ENCODE measurements around the gene PMPCA.
"Not testable (repeated sequence)": the region's sequence is repeated elsewhere in the genome, so short reads cannot be mapped to it uniquely, and the experiment has no call there.

The PMPCA gene

GRCh38 chr9:136395345-136396218, 14.9 kb upstream of the PMPCA start:
- H3K27me3 Mint-ChIP-seq = no peaks in the 10 kb centered on the region

GRCh38 chr9:136396219-136396515, 14.3 kb upstream of the PMPCA start:
- H3K36me3 Mint-ChIP-seq (ENCODE audit: low read depth) = peaks cover 46% of the 10 kb centered on the region
- ATAC-seq = no peak
- no peaks in the 10 kb centered on the region for H3K9me3 Mint-ChIP-seq
- H3K27ac Mint-ChIP-seq = no peak overlapping the region
- DNase-seq = no peak
- peaks cover 15% of the 10 kb centered on the region for H3K4me1 Mint-ChIP-seq
- H3K27me3 Mint-ChIP-seq = no peaks in the 10 kb centered on the region
- no peak overlapping the region for H3K4me3 Mint-ChIP-seq

More at GRCh38 chr9:136395345-136396218, 14.9 kb upstream of the PMPCA start:
- H3K4me1 Mint-ChIP-seq = peaks cover 14% of the 10 kb centered on the region
- no peak overlapping the region for H3K4me3 Mint-ChIP-seq
- peaks cover 43% of the 10 kb centered on the region for H3K36me3 Mint-ChIP-seq (ENCODE audit: low read depth)
- no peaks in the 10 kb centered on the region for H3K9me3 Mint-ChIP-seq
- no peak overlapping the region for H3K27ac Mint-ChIP-seq
- ATAC-seq = no peak
- no peak for DNase-seq

DNA sequence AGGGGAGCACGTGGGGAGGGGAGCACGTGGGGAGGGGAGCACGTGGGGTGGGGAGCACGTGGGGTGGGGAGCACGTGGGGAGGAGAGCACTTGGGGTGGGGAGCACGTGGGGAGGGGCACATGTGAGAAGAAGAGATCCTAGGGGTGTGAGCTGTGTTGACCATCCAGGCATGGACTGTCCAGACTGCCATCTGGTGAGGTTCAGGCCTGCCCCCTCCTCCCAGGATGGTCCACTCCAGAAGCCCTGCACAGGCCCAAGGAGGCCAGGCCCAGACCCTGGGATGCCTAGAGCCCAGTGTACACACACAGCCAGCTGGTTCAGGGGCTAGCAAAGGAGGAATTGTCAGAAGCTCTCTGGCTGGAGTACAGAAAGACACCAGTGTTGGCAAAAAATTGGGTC, 12.8 kb upstream of the PMPCA start:
- Mint-ChIP-seq H3K4me3 (no peak overlapping the region), H3K27ac (no peak overlapping the region), H3K9me3 (no peaks in the 10 kb centered on the region), H3K36me3 (ENCODE audit: low read depth) (peaks cover 48% of the 10 kb centered on the region), H3K4me1 (peaks cover 26% of the 10 kb centered on the region), H3K27me3 (no peaks in the 10 kb centered on the region)
- ATAC-seq (no peak), DNase-seq (no peak)

- Mint-ChIP-seq H3K4me3 (peak overlapping the region; percentile 93), H3K36me3 (ENCODE audit: low read depth) (peaks cover 49% of the 10 kb centered on the region), H3K27ac (no peak overlapping the region), H3K4me1 (peaks cover 28% of the 10 kb centered on the region), H3K27me3 (no peaks in the 10 kb centered on the region), H3K9me3 (no peaks in the 10 kb centered on the region)
- no peak for DNase-seq
- ATAC-seq = no peak
Observed at GRCh38 chr9:136398286-136398685, 12.2 kb upstream of the PMPCA start.

DNA sequence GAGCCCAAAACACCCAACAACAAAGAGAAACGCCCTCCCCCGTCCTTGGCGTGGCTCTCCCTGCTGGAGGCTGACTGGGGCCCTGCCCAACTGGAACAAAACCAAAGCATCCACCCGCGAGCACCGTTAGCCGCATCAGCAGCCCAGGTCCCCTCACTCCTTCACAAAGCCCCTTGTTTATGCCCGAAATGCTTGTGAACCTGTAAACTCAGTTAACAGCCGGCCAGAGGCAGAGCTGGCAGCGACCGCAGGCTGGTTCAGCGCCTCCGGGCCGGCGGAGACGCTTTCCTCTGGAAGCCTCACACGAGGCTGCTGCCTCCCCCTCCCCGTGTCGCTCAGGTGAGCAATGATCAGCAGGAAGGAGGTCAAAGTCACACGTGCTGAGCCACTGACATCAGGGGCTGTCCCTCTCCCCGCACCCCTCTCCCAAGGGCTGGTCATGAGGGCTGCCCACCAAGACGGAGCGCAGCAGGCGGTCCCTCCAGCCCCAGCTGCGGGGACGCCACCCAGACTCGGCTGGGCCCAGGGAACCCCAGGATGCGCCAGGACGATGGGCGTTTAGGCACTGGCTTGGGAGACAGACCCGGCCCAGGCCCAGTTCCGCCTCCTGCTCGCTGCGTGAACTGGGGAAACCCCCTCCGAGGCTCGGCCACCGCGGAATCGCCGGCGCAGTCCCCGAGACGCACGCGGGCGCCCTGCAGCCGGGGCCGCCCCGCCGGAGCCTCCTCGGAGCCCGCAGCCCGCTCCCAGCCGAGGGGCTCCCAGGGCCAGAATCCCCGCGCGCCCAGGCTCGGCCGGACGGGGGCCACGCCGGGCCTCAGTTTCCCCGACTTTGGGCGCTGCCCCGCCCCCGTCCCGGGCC, 11.1 kb upstream of the PMPCA start:
- ATAC-seq (peak; percentile 8), DNase-seq (peak; percentile 44)
- Mint-ChIP-seq H3K27me3 (no peaks in the 10 kb centered on the region), H3K4me1 (peaks cover 39% of the 10 kb centered on the region), H3K27ac (peak overlapping the region; percentile 89), H3K9me3 (no peaks in the 10 kb centered on the region), H3K36me3 (ENCODE audit: low read depth) (peaks cover 48% of the 10 kb centered on the region), H3K4me3 (peak overlapping the region; percentile 93)

- H3K27me3 Mint-ChIP-seq = no peaks in the 10 kb centered on the region
- peak; percentile 92 for DNase-seq
- peaks cover 48% of the 10 kb centered on the region for H3K4me1 Mint-ChIP-seq
- peaks cover 44% of the 10 kb centered on the region for H3K36me3 Mint-ChIP-seq (ENCODE audit: low read depth)
- peak within 1 kb of the TSS; percentile 89 for H3K27ac Mint-ChIP-seq
- peak; percentile 62 for ATAC-seq
- H3K9me3 Mint-ChIP-seq = no peaks in the 10 kb centered on the region
- H3K4me3 Mint-ChIP-seq = peak within 1 kb of the TSS; percentile 93
Observed at GRCh38 chr9:136400038-136400834, 10.2 kb upstream of the PMPCA start, which contains the start of gene SNAPC4. Gene SNAPC4 (minus strand): TSS chr9:136400170. CDS start chr9:136398428, 1,742 bp downstream.

DNA sequence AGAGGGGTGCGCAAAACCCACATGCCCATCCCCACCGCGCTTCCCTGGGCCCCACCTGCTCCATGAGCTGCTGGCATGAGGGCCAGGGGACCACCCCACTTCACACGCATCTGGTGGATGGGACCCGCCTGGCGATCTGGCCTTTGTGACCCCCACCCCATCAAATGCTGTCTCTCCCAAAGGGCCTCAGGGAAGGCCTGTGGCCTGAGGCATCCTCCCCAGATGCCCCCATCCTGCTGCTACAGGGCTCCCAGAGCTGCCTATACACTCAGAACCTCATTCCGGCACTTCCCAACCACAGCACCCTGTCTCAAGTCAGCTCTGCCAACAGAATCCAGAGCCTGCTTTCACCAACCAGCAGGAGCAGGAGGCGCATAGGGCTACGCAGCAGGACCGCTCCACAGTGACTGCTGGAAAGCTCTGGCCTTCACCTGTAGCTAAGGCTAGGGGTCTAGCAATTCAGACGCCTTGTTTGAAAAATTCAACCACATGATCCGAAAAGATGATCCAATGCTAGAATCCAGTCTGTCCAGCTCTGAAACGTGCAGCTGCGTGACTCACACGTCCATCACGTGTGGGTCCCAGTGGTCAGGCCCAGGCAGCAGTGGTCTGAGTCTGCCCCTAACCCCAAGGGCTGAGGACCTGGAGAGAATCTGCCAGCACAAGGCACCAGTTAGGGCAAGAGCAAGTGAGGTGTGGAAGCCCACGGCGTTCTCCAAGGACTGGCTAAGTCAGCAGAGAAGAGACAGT, 9.1 kb upstream of the PMPCA start:
- H3K4me3 Mint-ChIP-seq = no peak overlapping the region
- H3K36me3 Mint-ChIP-seq (ENCODE audit: low read depth) = peaks cover 47% of the 10 kb centered on the region

GRCh38 chr9:136402067-136402466, 8.4 kb upstream of the PMPCA start:
- Mint-ChIP-seq H3K9me3 (no peaks in the 10 kb centered on the region), H3K36me3 (ENCODE audit: low read depth) (peaks cover 47% of the 10 kb centered on the region), H3K27ac (no peak overlapping the region), H3K4me3 (no peak overlapping the region), H3K27me3 (no peaks in the 10 kb centered on the region), H3K4me1 (peaks cover 55% of the 10 kb centered on the region)
- DNase-seq (no peak), ATAC-seq (no peak)

More for the DNA sequence above, 9.1 kb upstream of the PMPCA start:
- ATAC-seq (no peak), DNase-seq (no peak)
- Mint-ChIP-seq H3K27ac (peak overlapping the region; percentile 27), H3K9me3 (no peaks in the 10 kb centered on the region), H3K27me3 (no peaks in the 10 kb centered on the region), H3K4me1 (peaks cover 55% of the 10 kb centered on the region)

DNA sequence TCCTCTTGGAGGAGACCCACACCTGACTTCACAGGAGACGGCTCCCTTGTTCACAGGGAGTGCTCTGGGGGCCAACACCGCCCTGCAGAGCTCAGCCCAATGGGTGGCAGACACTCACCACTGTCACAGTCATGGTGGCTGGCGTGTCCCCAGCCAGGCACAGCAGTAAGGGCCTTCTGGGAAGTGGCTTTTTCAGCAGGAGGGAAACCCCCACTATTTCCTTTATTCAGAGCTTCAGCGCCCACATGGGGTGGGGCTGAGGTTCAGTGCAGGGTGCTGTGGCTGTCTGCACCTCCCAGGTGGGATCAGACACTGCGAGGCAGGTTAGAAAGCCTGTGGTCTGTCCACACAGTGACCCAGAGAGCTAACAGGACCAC, 6.9 kb upstream of the PMPCA start:
- peak; percentile 74 for DNase-seq
- Mint-ChIP-seq H3K36me3 (ENCODE audit: low read depth) (peaks cover 48% of the 10 kb centered on the region), H3K4me1 (peaks cover 62% of the 10 kb centered on the region), H3K27ac (peak overlapping the region; percentile 88), H3K4me3 (peak overlapping the region; percentile 68), H3K9me3 (no peaks in the 10 kb centered on the region), H3K27me3 (no peaks in the 10 kb centered on the region)
- ATAC-seq = peak; percentile 87

- peak; percentile 45 for ATAC-seq
- H3K27me3 Mint-ChIP-seq = no peaks in the 10 kb centered on the region
- peak overlapping the region; percentile 88 for H3K27ac Mint-ChIP-seq
- H3K9me3 Mint-ChIP-seq = no peaks in the 10 kb centered on the region
- peaks cover 47% of the 10 kb centered on the region for H3K36me3 Mint-ChIP-seq (ENCODE audit: low read depth)
- peaks cover 62% of the 10 kb centered on the region for H3K4me1 Mint-ChIP-seq
- H3K4me3 Mint-ChIP-seq = peak overlapping the region; percentile 68
- DNase-seq = peak; percentile 61
Observed at GRCh38 chr9:136403915-136404800, 6.3 kb upstream of the PMPCA start.

- Mint-ChIP-seq H3K4me3 (peak overlapping the region; percentile 68), H3K9me3 (no peaks in the 10 kb centered on the region), H3K27me3 (no peaks in the 10 kb centered on the region), H3K36me3 (ENCODE audit: low read depth) (peaks cover 46% of the 10 kb centered on the region), H3K4me1 (peaks cover 66% of the 10 kb centered on the region), H3K27ac (peak overlapping the region; percentile 88)
- ATAC-seq (no peak), DNase-seq (no peak)
Observed at GRCh38 chr9:136404801-136405136, 5.7 kb upstream of the PMPCA start.

DNA sequence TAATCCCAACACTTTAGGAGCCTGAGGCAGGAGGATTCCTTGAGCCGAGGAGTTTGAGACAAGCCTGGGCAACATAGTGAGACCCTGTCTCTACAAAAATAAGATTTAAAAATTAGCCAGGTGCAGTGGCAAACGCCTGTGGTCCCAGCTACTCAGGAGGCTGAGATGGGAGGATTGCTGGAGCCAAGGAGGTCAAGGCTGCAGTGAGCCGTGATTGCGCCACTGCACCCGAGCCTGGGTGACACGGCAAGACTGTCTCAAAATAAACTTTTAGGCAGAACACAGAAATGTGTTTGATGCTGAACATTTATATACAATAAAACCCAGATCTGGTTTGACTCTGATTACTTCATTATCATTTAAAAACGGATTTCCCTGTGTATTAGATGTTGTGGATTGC, 5.0 kb upstream of the PMPCA start:
- ATAC-seq = no peak
- Mint-ChIP-seq H3K27me3 (no peaks in the 10 kb centered on the region), H3K4me1 (peaks cover 68% of the 10 kb centered on the region), H3K27ac (peak overlapping the region; percentile 54), H3K4me3 (no peak overlapping the region), H3K36me3 (ENCODE audit: low read depth) (peaks cover 49% of the 10 kb centered on the region), H3K9me3 (no peaks in the 10 kb centered on the region)
- DNase-seq = no peak

DNA sequence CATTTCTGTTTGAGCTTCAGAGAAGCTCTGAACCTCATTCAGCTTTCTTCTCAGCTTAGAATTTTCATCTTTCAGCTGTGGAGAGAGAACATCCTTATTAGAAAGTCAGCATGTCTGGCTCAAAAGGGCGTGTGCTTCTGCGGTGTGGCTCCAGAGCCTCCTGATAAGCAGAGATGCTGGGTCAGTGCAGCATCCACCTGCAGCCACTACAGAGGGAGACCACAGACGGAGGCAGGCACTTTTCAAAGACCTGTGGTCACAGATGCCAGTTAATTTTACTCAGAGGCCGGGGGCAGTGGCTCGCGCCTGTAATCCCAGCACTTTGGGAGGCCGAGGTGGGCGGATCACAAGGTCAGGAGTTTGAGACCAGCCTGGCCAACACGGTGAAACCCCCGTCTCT, 4.6 kb upstream of the PMPCA start:
- H3K4me3 Mint-ChIP-seq, H3K27me3 Mint-ChIP-seq, DNase-seq, ATAC-seq, H3K9me3 Mint-ChIP-seq: not testable (repeated sequence)
- Mint-ChIP-seq H3K27ac (peak overlapping the region; percentile 54), H3K36me3 (ENCODE audit: low read depth) (peaks cover 45% of the 10 kb centered on the region), H3K4me1 (peaks cover 66% of the 10 kb centered on the region)

Measured in activated naive CD8-positive, alpha-beta T cell treated with anti-CD3 and anti-CD28 coated beads, Interleukin-2, amount 50 U/mL, for 24 hours (primary cell).